BE2C (cell line): ENCODE measurements around the gene NT5DC1. TPM values are rescaled to one million over a fixed set of nuclear protein-coding genes. Genes with fewer than 3 reads are reported as not detected.

ENCODE experiments used
- DNase-seq: peaks from one replicate; pipeline ENCODE4 v3.0.0-alpha.2; 2020
- H3K27me3 ChIP-seq: fragments of 250-450 bp; sonication (Bioruptor Pico); 2 replicates; pipeline ENCODE4 v1.5.1; 2020; ENCODE audit warnings: mild to moderate bottlenecking
- H3K36me3 ChIP-seq: fragments of 250-450 bp; sonication (Bioruptor Pico); 2 replicates; pipeline ENCODE4 v1.5.1; 2020; ENCODE audit warnings: mild to moderate bottlenecking
- H3K4me1 ChIP-seq: fragments of 250-450 bp; sonication (Bioruptor Pico); 2 replicates; pipeline ENCODE4 v1.5.1; 2020
- H3K4me3 ChIP-seq: 2 replicates; pipeline ENCODE4 v1.5.1; 2011; ENCODE audit warnings: low read depth, low read length
- H3K9me3 ChIP-seq: fragments of 250-450 bp; sonication (Bioruptor Pico); 2 replicates; pipeline ENCODE4 v1.5.1; 2020
- CTCF ChIP-seq: IDR thresholded peaks from 2 replicates; pipeline ENCODE4 v1.5.1; 2012; ENCODE audit warnings: mild to moderate bottlenecking, low read depth, low read length
- polyA plus RNA-seq: library from polyadenylated mRNA; unstranded; fragments of >200 nt; gene quantifications from one replicate; pipeline ENCODE4 v1.2.1, GENCODE V29; 2012; ENCODE audit warnings: low read depth, missing spikeins; ENCODE audit not compliant: insufficient read length, insufficient read depth

NT5DC1 gene
- polyA plus RNA-seq, result 6.9 TPM

GRCh38 chr6:116100419-116101301, at the start of gene NT5DC1:
NT5DC1 (plus strand) TSS chr6:116100853; CDS start chr6:116100931, 78 bp downstream.
- Histone ChIP-seq H3K9me3 (no peaks in the 10 kb centered on the region), H3K36me3 (no peaks in the 10 kb centered on the region), H3K27me3 (no peaks in the 10 kb centered on the region), H3K4me3 (peak within 1 kb of the TSS; percentile 84), H3K4me1 (no peaks in the 10 kb centered on the region)
- peak; percentile 85 for DNase-seq
- peak; percentile 39 for TF ChIP-seq CTCF

- no peaks in the 10 kb centered on the region for H3K27me3 ChIP-seq
- H3K4me3 ChIP-seq, result no peak overlapping the region
- H3K9me3 ChIP-seq, result no peaks in the 10 kb centered on the region
- no peak for DNase-seq
- no peaks in the 10 kb centered on the region for H3K36me3 ChIP-seq
- TF ChIP-seq CTCF, result no peak
- H3K4me1 ChIP-seq, result no peaks in the 10 kb centered on the region
These were observed 49.4 kb upstream of the NT5DC1 start for GRCh38 chr6:116051244-116051643.

- H3K4me1 ChIP-seq, result no peaks in the 10 kb centered on the region
- DNase-seq, result no peak
- no peak overlapping the region for H3K4me3 ChIP-seq
- no peaks in the 10 kb centered on the region for H3K27me3 ChIP-seq
- no peaks in the 10 kb centered on the region for H3K36me3 ChIP-seq
- no peak for TF ChIP-seq CTCF
- H3K9me3 ChIP-seq, result no peaks in the 10 kb centered on the region
These were observed 45.1 kb upstream of the NT5DC1 start for GRCh38 chr6:116055513-116055912.

- Histone ChIP-seq H3K4me1 (no peaks in the 10 kb centered on the region), H3K36me3 (no peaks in the 10 kb centered on the region), H3K9me3 (no peaks in the 10 kb centered on the region), H3K4me3 (no peak overlapping the region), H3K27me3 (no peaks in the 10 kb centered on the region)
- no peak for DNase-seq
- no peak for TF ChIP-seq CTCF
These were observed 42.9 kb upstream of the NT5DC1 start for GRCh38 chr6:116057766-116058165.

- no peak for DNase-seq
- H3K9me3 ChIP-seq, result no peaks in the 10 kb centered on the region
- TF ChIP-seq CTCF, result no peak
- H3K27me3 ChIP-seq, result no peaks in the 10 kb centered on the region
- H3K4me3 ChIP-seq, result no peak overlapping the region
- H3K36me3 ChIP-seq, result no peaks in the 10 kb centered on the region
- no peaks in the 10 kb centered on the region for H3K4me1 ChIP-seq
These were observed 40.7 kb upstream of the NT5DC1 start for GRCh38 chr6:116059713-116060571.
